ENCODE results near the gene CNGB1. TPM values are rescaled to one million over a fixed set of nuclear protein-coding genes. Genes with fewer than 3 reads are reported as not detected.

The CNGB1 gene
- total RNA-seq, 1 donor from 2014 or later: 0.91 TPM

GRCh38 chr16:57912529-57913260 lies 58.2 kb downstream of the CNGB1 start:
- no peak for DNase-seq
- Mint-ChIP-seq H3K9me3 (ENCODE audit: unreplicated experiment) (peaks cover 3% of the 10 kb centered on the region), H3K4me1 (ENCODE audit: low read depth, unreplicated experiment) (peaks cover 11% of the 10 kb centered on the region), H3K27me3 (ENCODE audit: unreplicated experiment) (peaks cover 5% of the 10 kb centered on the region), H3K4me3 (ENCODE audit: unreplicated experiment) (no peak overlapping the region), H3K36me3 (ENCODE audit: unreplicated experiment) (no peaks in the 10 kb centered on the region), H3K27ac (ENCODE audit: unreplicated experiment) (no peak overlapping the region)
- TF ChIP-seq CTCF (IDR thresholded peaks at IDR 0.05; ENCODE audit: partially characterized antibody, unreplicated experiment): no peak

GRCh38 chr16:57911743-57912142 lies 59.2 kb downstream of the CNGB1 start:
- no peak overlapping the region for H3K4me3 Mint-ChIP-seq (ENCODE audit: unreplicated experiment)
- peaks cover 11% of the 10 kb centered on the region for H3K4me1 Mint-ChIP-seq (ENCODE audit: low read depth, unreplicated experiment)
- no peak for TF ChIP-seq CTCF (IDR thresholded peaks at IDR 0.05; ENCODE audit: partially characterized antibody, unreplicated experiment)
- no peak overlapping the region for H3K27ac Mint-ChIP-seq (ENCODE audit: unreplicated experiment)
- peaks cover 3% of the 10 kb centered on the region for H3K9me3 Mint-ChIP-seq (ENCODE audit: unreplicated experiment)
- H3K27me3 Mint-ChIP-seq (ENCODE audit: unreplicated experiment): peaks cover 3% of the 10 kb centered on the region
- no peak for DNase-seq
- H3K36me3 Mint-ChIP-seq (ENCODE audit: unreplicated experiment): no peaks in the 10 kb centered on the region

GRCh38 chr16:57910696-57911095 lies 60.2 kb downstream of the CNGB1 start:
- peaks cover 4% of the 10 kb centered on the region for H3K9me3 Mint-ChIP-seq (ENCODE audit: unreplicated experiment)
- DNase-seq: no peak
- H3K36me3 Mint-ChIP-seq (ENCODE audit: unreplicated experiment): no peaks in the 10 kb centered on the region
- H3K4me1 Mint-ChIP-seq (ENCODE audit: low read depth, unreplicated experiment): peaks cover 11% of the 10 kb centered on the region
- no peak overlapping the region for H3K27ac Mint-ChIP-seq (ENCODE audit: unreplicated experiment)
- TF ChIP-seq CTCF (IDR thresholded peaks at IDR 0.05; ENCODE audit: partially characterized antibody, unreplicated experiment): no peak
- peaks cover 3% of the 10 kb centered on the region for H3K27me3 Mint-ChIP-seq (ENCODE audit: unreplicated experiment)
- H3K4me3 Mint-ChIP-seq (ENCODE audit: unreplicated experiment): no peak overlapping the region

GRCh38 chr16:57908409-57908987 lies 62.4 kb downstream of the CNGB1 start:
- H3K36me3 Mint-ChIP-seq (ENCODE audit: unreplicated experiment): no peaks in the 10 kb centered on the region

More at GRCh38 chr16:57908409-57908987, 62.4 kb downstream of the CNGB1 start:
- H3K4me1 Mint-ChIP-seq (ENCODE audit: low read depth, unreplicated experiment): peaks cover 11% of the 10 kb centered on the region
- peaks cover 4% of the 10 kb centered on the region for H3K27me3 Mint-ChIP-seq (ENCODE audit: unreplicated experiment)
- H3K9me3 Mint-ChIP-seq (ENCODE audit: unreplicated experiment): peaks cover 5% of the 10 kb centered on the region
- no peak for DNase-seq
- TF ChIP-seq CTCF (IDR thresholded peaks at IDR 0.05; ENCODE audit: partially characterized antibody, unreplicated experiment): no peak
- H3K4me3 Mint-ChIP-seq (ENCODE audit: unreplicated experiment): no peak overlapping the region
- no peak overlapping the region for H3K27ac Mint-ChIP-seq (ENCODE audit: unreplicated experiment)

Data from glutamatergic neuron (in vitro differentiated cells).